Measurements from ENCODE around the gene CHST15. TPM values are rescaled to one million over a fixed set of nuclear protein-coding genes. Genes with fewer than 3 reads are reported as not detected.
A peak's percentile ranks its signal among the peaks of the same experiment; 100 is the strongest.

CHST15 gene
- total RNA-seq, 1 experiment from 2014 or later, result 2.8 TPM

- Histone ChIP-seq H3K27ac (no peak overlapping the region), H3K36me3 (no peaks in the 10 kb centered on the region), H3K27me3 (no peaks in the 10 kb centered on the region), H3K4me3 (no peak overlapping the region), H3K9me3 (replicated peaks) (no peaks in the 10 kb centered on the region), H3K4me1 (no peaks in the 10 kb centered on the region)
- DNase-seq, result no peak
These were observed 80.8 kb downstream of the CHST15 start for GRCh38 chr10:124012583-124012982.

GRCh38 chr10:124012066-124012465, 81.3 kb downstream of the CHST15 start:
- no peaks in the 10 kb centered on the region for H3K9me3 ChIP-seq (replicated peaks)
- DNase-seq, result no peak
- H3K27me3 ChIP-seq, result no peaks in the 10 kb centered on the region
- H3K27ac ChIP-seq, result no peak overlapping the region
- H3K4me1 ChIP-seq, result no peaks in the 10 kb centered on the region
- H3K36me3 ChIP-seq, result no peaks in the 10 kb centered on the region
- no peak overlapping the region for H3K4me3 ChIP-seq

GRCh38 chr10:124011464-124011863, 81.9 kb downstream of the CHST15 start:
- Histone ChIP-seq H3K4me1 (no peaks in the 10 kb centered on the region), H3K4me3 (no peak overlapping the region), H3K9me3 (replicated peaks) (no peaks in the 10 kb centered on the region), H3K27me3 (no peaks in the 10 kb centered on the region), H3K36me3 (no peaks in the 10 kb centered on the region), H3K27ac (no peak overlapping the region)
- no peak for DNase-seq

GRCh38 chr10:124010563-124011131, 82.8 kb downstream of the CHST15 start:
- peaks cover 6% of the 10 kb centered on the region for H3K4me1 ChIP-seq
- H3K36me3 ChIP-seq, result no peaks in the 10 kb centered on the region
- no peaks in the 10 kb centered on the region for H3K9me3 ChIP-seq (replicated peaks)
- H3K27ac ChIP-seq, result no peak overlapping the region
- H3K4me3 ChIP-seq, result no peak overlapping the region
- no peaks in the 10 kb centered on the region for H3K27me3 ChIP-seq
- no peak for DNase-seq

- no peak overlapping the region for H3K27ac ChIP-seq
- no peak for DNase-seq
- no peak overlapping the region for H3K4me3 ChIP-seq
- no peaks in the 10 kb centered on the region for H3K36me3 ChIP-seq
- no peaks in the 10 kb centered on the region for H3K27me3 ChIP-seq
- peaks cover 9% of the 10 kb centered on the region for H3K4me1 ChIP-seq
- H3K9me3 ChIP-seq (replicated peaks), result no peaks in the 10 kb centered on the region
These were observed 83.4 kb downstream of the CHST15 start for GRCh38 chr10:124010024-124010423.

DNA sequence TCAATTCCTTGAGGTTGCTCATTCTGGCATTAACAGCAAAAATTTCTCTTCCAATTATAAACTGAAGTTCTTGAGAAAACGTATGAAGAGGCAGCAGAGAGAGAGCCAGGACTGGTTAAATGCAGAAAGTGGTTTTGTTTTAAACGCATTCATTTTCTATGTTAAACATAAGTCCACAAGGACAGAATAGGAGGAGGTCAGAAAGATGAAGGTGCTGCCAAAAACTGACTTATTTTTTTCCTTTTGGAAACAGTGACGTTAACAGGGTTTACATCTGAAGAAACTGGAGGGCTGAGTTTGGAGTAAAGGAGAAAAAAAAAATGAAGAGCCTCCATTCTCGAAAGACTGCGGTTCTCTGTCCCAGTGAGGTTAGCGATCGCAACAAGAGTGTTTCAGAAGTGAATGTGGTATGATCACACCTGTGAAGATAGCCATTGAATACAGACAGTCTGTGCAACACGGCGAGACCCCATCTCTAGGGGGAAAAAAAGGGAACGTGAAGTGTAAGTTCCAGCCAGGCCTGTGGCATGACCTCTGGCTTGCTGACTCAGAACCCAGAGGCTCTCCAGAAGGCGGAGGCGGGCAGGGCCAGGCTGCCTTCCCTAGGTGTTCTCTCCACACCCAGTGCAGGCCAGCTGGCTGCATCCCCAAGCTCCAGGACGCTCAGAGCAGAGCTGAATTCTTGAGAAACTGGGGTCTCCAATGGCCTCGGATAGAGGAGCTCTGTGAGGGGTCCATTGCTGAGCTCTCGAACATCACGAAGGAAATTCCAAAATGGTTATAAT, 84.0 kb downstream of the CHST15 start:
- no peak overlapping the region for H3K4me3 ChIP-seq
- peaks cover 9% of the 10 kb centered on the region for H3K4me1 ChIP-seq
- H3K27me3 ChIP-seq, result no peaks in the 10 kb centered on the region
- H3K27ac ChIP-seq, result no peak overlapping the region
- H3K9me3 ChIP-seq (replicated peaks), result no peaks in the 10 kb centered on the region
- no peak for DNase-seq
- H3K36me3 ChIP-seq, result no peaks in the 10 kb centered on the region

DNA sequence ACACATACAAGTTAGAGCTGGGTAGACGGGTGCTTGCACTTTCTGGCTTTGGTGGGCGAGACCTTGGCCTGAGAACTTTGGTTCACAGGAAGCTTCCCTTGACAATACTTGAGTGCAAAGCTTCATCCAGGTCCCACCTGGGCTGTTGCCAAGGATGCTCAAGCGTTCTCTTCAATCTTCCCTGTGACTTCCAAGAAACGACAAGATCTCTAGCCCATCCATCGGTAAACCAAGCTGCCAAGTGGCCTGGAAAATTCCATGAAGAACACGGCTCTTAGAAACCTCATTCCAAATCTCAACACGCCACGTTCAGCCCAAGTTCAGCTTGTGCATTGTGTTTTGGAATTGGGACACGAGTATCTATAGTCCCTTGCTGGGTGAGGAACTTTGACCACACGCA, 84.7 kb downstream of the CHST15 start:
- H3K36me3 ChIP-seq, result no peaks in the 10 kb centered on the region
- no peak overlapping the region for H3K4me3 ChIP-seq
- H3K27me3 ChIP-seq, result no peaks in the 10 kb centered on the region
- H3K4me1 ChIP-seq, result peaks cover 9% of the 10 kb centered on the region
- DNase-seq, result no peak
- no peak overlapping the region for H3K27ac ChIP-seq
- H3K9me3 ChIP-seq (replicated peaks), result no peaks in the 10 kb centered on the region

DNA sequence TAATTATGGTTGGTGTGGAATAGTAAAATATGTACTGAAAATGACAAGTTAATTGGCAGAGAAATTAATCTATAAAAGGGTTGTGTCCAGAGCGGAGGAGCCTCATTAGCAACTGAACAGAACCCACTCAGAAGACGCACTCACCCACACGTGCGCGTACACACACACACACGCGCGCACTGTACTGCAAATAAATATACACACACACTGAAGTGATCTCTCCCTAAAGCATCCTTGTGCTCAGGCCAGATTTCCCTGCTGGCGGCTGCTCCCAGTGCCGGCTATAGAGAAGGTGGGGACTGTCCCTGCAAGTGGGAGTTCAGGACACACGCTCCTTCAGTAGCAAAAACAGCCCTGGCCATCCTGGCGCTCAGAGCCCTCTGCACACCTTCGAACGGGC, 85.2 kb downstream of the CHST15 start:
- Histone ChIP-seq H3K36me3 (no peaks in the 10 kb centered on the region), H3K27ac (no peak overlapping the region), H3K4me3 (no peak overlapping the region), H3K9me3 (replicated peaks) (no peaks in the 10 kb centered on the region), H3K27me3 (no peaks in the 10 kb centered on the region), H3K4me1 (peaks cover 9% of the 10 kb centered on the region)
- DNase-seq, result no peak

GRCh38 chr10:124007773-124008145, 85.6 kb downstream of the CHST15 start:
- H3K27ac ChIP-seq, result no peak overlapping the region
- peaks cover 9% of the 10 kb centered on the region for H3K4me1 ChIP-seq
- no peak for DNase-seq
- no peaks in the 10 kb centered on the region for H3K36me3 ChIP-seq
- no peaks in the 10 kb centered on the region for H3K27me3 ChIP-seq
- no peak overlapping the region for H3K4me3 ChIP-seq
- no peaks in the 10 kb centered on the region for H3K9me3 ChIP-seq (replicated peaks)

- no peak for DNase-seq
- no peak overlapping the region for H3K27ac ChIP-seq
These were observed 86.2 kb downstream of the CHST15 start for GRCh38 chr10:124007102-124007772.

GRCh38 chr10:124006526-124006925, 86.9 kb downstream of the CHST15 start:
- H3K27ac ChIP-seq, result no peak overlapping the region
- DNase-seq, result no peak

More at GRCh38 chr10:124007102-124007772, 86.2 kb downstream of the CHST15 start:
- peaks cover 9% of the 10 kb centered on the region for H3K4me1 ChIP-seq
- H3K36me3 ChIP-seq, result no peaks in the 10 kb centered on the region
- no peaks in the 10 kb centered on the region for H3K9me3 ChIP-seq (replicated peaks)
- no peak overlapping the region for H3K4me3 ChIP-seq
- H3K27me3 ChIP-seq, result no peaks in the 10 kb centered on the region

DNA sequence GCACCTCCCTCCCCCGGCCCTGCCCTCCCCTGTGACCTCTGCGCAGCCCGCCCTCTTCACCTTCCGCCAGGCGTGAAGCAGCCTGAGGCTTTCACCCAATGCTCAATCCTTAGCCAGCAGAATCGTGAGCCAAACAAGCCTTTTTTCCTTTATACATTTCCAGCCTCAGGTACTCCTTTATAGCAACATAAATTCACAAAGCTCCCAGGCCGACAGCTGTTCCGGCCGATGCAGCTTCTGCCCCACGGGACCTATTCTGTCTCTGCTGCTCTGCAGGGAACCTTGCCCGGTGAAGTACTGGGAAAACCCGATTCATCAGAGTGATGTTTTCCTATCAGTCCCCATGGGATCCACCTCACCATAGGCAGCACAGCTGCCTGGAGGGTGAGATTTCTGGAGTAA, 87.4 kb downstream of the CHST15 start:
- Histone ChIP-seq H3K4me3 (no peak overlapping the region), H3K4me1 (peaks cover 9% of the 10 kb centered on the region), H3K27me3 (no peaks in the 10 kb centered on the region), H3K27ac (no peak overlapping the region), H3K9me3 (replicated peaks) (no peaks in the 10 kb centered on the region), H3K36me3 (no peaks in the 10 kb centered on the region)
- peak; percentile 50 to 65 for DNase-seq

More at GRCh38 chr10:124006526-124006925, 86.9 kb downstream of the CHST15 start:
- Histone ChIP-seq H3K36me3 (no peaks in the 10 kb centered on the region), H3K9me3 (replicated peaks) (no peaks in the 10 kb centered on the region), H3K27me3 (no peaks in the 10 kb centered on the region), H3K4me3 (no peak overlapping the region), H3K4me1 (peaks cover 9% of the 10 kb centered on the region)

- H3K36me3 ChIP-seq, result no peaks in the 10 kb centered on the region
- DNase-seq, result no peak
- H3K27ac ChIP-seq, result no peak overlapping the region
- H3K27me3 ChIP-seq, result no peaks in the 10 kb centered on the region
- H3K4me3 ChIP-seq, result no peak overlapping the region
- H3K9me3 ChIP-seq (replicated peaks), result no peaks in the 10 kb centered on the region
- H3K4me1 ChIP-seq, result peaks cover 9% of the 10 kb centered on the region
These were observed 88.3 kb downstream of the CHST15 start for GRCh38 chr10:124005091-124005490.

DNA sequence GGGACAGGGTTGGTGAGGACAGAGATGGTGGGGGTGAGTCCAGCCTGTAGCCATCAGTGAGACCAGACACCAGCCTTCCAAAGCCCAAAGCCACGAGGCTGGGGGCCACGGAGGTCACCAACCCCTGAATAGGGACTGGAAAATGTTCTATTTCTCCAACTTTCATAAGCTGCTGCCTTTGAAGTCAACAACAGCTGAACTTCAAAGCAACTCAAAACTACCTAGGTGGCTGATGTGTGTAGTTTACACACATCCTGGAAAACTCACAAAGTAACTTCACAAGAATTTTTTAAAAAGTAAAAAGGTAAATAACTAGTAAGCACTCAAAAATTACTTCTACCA, 88.8 kb downstream of the CHST15 start:
- Histone ChIP-seq H3K4me3 (no peak overlapping the region), H3K36me3 (no peaks in the 10 kb centered on the region), H3K27me3 (no peaks in the 10 kb centered on the region), H3K27ac (no peak overlapping the region), H3K9me3 (replicated peaks) (no peaks in the 10 kb centered on the region), H3K4me1 (peaks cover 9% of the 10 kb centered on the region)
- no peak for DNase-seq

DNA sequence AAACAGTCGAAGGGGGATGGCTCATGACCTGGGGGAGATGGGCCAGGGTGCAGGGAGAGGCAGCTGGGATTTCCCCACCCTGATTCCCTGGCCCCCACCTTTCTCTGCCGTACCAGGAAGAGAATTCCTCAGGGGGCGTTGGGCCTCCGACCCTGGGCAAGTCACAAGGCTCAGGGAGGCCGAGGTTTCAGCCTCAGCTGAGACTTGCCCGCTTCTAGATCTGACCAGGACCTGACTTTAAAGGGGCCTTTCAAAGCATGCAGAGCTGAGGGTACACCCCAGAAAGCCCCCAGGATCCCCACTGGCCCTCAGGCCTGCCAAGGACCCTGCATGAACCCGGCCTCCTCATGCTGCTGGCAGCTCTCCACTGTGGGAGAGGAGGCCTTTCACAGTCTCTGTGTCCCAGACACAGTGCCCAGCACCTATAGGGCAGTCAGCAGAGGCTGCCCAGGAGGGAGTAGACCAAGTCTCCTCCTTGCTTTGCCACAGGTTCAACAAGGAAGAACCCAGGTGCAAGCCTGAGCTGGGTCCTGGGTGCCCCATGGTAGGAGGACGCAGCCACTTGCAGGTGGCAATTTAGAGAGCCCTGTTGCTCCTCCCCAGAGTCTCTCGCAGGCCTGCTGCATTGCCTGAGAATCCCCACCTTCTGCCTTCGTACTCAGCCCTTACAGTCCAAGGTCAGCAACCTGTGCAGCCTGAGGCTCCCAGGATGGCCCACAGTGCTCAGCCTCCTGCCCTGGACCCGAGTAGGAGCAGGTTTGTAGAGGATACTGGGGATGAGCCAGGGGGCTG, 89.3 kb downstream of the CHST15 start:
- DNase-seq, result no peak

More for the DNA sequence above, 89.3 kb downstream of the CHST15 start:
- no peaks in the 10 kb centered on the region for H3K27me3 ChIP-seq
- H3K36me3 ChIP-seq, result no peaks in the 10 kb centered on the region
- no peak overlapping the region for H3K4me3 ChIP-seq
- H3K9me3 ChIP-seq (replicated peaks), result no peaks in the 10 kb centered on the region
- peaks cover 9% of the 10 kb centered on the region for H3K4me1 ChIP-seq
- H3K27ac ChIP-seq, result no peak overlapping the region
